ENCODE results near the gene COL24A1.
"Not testable (repeated sequence)": the region's sequence is repeated elsewhere in the genome, so short reads cannot be mapped to it uniquely, and the experiment has no call there.

COL24A1 gene

DNA sequence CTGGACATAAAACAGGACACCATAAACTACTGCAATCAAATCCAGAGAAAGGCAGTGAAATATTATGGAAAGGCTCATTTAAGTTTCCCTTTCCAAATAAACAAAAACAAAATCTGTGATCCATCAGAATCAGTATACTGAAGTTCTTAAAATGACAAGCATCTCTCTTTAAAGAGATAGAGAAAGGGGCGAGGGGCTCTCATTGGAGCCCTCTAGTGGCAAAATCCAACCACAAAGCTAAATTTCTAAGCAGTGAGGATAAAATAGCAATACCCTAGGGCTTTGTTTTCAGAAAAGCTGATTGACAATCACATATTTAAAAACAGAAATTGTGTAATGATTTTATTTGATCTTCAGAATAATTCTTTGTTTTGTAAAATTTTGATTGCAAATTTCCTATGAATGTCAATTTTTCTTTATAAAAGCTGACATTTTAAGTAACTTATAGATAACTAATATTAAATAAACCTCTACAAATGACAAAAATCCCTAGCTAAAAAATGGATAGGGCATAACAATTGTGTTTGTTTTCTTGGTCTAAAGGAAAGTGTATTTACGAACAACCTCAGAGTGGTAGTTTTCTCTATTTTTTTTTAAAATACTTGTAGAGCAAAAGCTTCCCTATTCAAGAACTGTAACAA lies 138.2 kb downstream of the COL24A1 start:
- no peaks in the 10 kb centered on the region for H3K9me3 Mint-ChIP-seq
- H3K4me1 Mint-ChIP-seq: no peaks in the 10 kb centered on the region
- no peaks in the 10 kb centered on the region for H3K27me3 Mint-ChIP-seq
- no peak overlapping the region for H3K4me3 Mint-ChIP-seq
- no peaks in the 10 kb centered on the region for H3K36me3 Mint-ChIP-seq (ENCODE audit: low read depth)
- no peak for ATAC-seq
- no peak overlapping the region for H3K27ac Mint-ChIP-seq
- DNase-seq: peak; percentile 3

DNA sequence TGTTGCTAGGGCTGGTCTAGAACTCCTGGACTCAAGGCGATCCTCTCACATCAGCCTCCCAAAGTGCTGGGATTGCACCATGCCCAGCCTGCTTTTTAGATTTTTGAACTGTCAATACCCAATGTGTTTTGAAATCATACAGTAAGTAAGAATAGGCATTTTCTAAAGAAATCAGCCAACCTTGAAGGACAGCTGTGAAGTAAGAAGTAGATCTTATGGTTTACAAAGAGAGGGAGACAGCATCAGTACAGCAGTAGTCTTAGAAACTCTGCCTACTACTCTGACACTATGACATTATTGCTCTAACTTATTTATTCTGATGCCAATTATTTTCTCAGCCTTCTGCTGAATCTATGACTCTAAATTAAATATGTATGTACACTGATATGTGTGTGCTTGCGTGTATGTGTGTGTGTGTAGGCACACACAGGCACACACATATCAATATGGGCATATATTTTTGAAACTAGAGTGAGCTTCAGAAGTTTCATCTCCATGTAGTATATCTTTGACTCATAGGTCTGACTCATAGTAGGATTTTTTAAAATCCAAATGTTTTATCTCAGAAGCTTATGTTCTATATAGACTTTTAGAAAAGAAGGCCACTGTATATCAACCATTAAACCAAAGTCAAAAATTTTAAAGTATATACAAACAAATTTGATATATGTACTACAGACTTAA lies 140.4 kb downstream of the COL24A1 start:
- Mint-ChIP-seq H3K27me3 (no peaks in the 10 kb centered on the region), H3K4me3 (no peak overlapping the region), H3K4me1 (no peaks in the 10 kb centered on the region), H3K36me3 (ENCODE audit: low read depth) (no peaks in the 10 kb centered on the region), H3K9me3 (no peaks in the 10 kb centered on the region), H3K27ac (no peak overlapping the region)
- DNase-seq (no peak), ATAC-seq (no peak)

DNA sequence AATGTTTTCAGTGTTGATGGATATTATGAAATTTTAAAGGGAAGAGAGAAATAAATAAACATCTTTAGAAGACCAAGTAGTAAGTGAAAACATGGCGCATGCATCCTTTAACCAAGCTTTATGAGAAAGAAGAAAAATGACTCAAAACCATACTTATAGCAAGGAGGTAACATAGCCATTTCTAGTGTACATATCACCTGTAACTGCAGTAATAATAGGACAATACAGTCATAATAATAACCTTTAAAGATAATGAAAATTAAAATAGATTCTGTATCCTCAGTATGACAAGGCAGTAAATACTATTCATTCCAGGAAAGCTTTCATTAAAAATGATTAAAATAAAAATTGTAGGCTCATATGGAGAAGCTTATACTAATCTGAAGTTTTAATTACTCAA lies 141.2 kb downstream of the COL24A1 start:
- ATAC-seq: no peak
- H3K9me3 Mint-ChIP-seq: no peaks in the 10 kb centered on the region

DNA sequence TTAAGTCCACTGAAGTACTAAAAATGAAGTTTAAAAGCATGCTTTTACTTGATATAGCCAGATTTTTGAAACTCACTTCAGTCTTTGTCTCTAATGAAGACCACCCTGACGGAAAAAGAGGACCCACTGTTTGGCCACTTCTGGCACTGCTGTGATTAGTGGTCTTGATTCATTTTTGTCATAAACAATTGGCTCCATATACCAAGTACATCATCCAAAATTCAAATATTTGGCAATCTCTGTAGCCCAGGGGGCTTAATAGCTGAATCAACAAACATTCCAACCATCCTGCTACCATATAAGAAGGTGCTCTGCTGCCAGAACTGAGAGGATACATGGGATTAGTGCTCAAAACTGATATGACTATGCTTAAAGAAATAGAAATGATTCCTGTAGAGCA lies 156.0 kb downstream of the COL24A1 start:
- no peaks in the 10 kb centered on the region for H3K36me3 Mint-ChIP-seq (ENCODE audit: low read depth)
- H3K9me3 Mint-ChIP-seq: peaks cover 11% of the 10 kb centered on the region
- ATAC-seq: no peak
- H3K4me1 Mint-ChIP-seq: no peaks in the 10 kb centered on the region
- H3K4me3 Mint-ChIP-seq: no peak overlapping the region
- no peak overlapping the region for H3K27ac Mint-ChIP-seq
- no peak for DNase-seq
- peaks cover 3% of the 10 kb centered on the region for H3K27me3 Mint-ChIP-seq

More for the DNA sequence above, 141.2 kb downstream of the COL24A1 start:
- Mint-ChIP-seq H3K27ac (no peak overlapping the region), H3K36me3 (ENCODE audit: low read depth) (no peaks in the 10 kb centered on the region), H3K4me3 (no peak overlapping the region), H3K4me1 (no peaks in the 10 kb centered on the region), H3K27me3 (no peaks in the 10 kb centered on the region)
- no peak for DNase-seq

DNA sequence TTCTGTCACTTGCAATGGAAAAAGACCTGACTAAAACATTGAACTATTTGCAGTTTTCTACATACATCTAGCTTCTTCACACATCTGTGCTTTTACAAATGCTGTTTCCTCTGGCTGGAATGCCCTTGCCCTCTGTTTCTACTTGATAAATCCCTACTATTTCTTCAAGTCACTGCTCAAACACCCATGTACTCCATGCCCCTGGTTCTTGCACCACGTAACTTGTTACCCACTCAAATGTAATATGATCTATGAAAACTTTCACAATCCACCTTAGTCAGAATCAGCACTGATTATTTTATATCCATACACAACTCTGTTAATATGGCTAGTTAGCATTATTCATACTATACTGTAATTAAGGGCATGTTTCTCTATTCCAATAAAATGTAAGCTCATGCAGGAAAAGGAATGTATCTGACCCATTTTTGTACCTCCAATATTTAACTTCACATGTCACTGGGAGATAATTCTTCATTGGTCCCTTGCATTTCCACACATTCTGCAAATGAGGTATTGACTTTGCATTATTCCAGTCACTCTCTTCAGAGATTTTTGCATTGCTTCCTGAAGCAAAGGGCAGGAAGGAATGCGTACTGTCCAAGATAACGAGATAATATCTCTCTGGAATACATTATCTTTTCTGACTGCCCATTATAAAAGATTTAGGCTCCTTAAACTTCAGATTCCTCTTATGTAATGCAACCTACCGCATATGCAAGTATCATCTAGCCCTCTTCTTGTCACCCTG lies 158.3 kb downstream of the COL24A1 start:
- H3K27ac Mint-ChIP-seq: no peak overlapping the region
- no peaks in the 10 kb centered on the region for H3K9me3 Mint-ChIP-seq
- H3K4me1 Mint-ChIP-seq: no peaks in the 10 kb centered on the region
- no peak for DNase-seq
- no peak for ATAC-seq
- H3K4me3 Mint-ChIP-seq: no peak overlapping the region
- H3K36me3 Mint-ChIP-seq (ENCODE audit: low read depth): no peaks in the 10 kb centered on the region
- H3K27me3 Mint-ChIP-seq: peaks cover 3% of the 10 kb centered on the region

DNA sequence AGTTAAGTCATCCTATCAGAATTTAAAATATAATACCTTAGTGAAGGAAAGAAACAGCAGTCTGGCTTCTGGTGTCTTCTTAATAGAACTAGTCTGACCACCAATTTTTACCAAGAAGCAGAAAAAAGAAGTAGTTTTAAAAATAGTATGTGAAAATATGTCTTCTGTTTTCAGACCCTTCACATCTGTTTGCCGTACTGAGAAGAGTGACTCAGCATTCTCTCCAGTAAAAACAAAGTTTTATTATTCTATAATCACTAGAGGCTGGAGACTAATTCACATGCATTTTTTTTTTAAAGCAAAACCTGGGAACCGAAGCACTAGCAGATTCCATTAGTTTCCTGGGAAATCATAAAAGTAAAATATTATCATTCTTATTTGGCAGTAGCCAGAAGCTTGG lies 163.8 kb downstream of the COL24A1 start:
- Mint-ChIP-seq H3K27me3 (peaks cover 2% of the 10 kb centered on the region), H3K4me1 (no peaks in the 10 kb centered on the region), H3K36me3 (ENCODE audit: low read depth) (no peaks in the 10 kb centered on the region), H3K9me3 (no peaks in the 10 kb centered on the region), H3K27ac (no peak overlapping the region), H3K4me3 (no peak overlapping the region)
- ATAC-seq (no peak), DNase-seq (no peak)

DNA sequence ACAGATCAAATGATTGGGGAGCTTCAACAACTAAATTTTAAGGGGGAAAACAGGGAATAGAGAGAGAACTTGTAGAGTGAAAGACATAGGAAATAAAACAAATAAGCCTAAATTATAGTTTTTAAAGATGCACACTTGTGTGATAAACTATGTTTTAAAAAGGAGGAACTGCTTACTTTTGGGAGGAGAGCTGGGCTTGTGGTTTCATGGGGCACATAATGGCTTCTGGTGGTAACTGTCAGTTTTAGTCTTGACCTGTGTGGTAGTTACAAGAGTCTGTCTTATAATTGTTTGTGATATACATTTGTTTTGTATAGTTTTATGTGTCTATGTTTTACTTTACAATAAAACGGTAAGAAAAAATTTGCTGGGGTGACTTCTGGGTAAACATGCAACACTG lies 165.3 kb downstream of the COL24A1 start:
- no peak for ATAC-seq
- DNase-seq: no peak
- no peak overlapping the region for H3K27ac Mint-ChIP-seq
- H3K4me1 Mint-ChIP-seq: no peaks in the 10 kb centered on the region
- H3K36me3 Mint-ChIP-seq (ENCODE audit: low read depth): no peaks in the 10 kb centered on the region
- H3K9me3 Mint-ChIP-seq: no peaks in the 10 kb centered on the region
- peaks cover 2% of the 10 kb centered on the region for H3K27me3 Mint-ChIP-seq
- H3K4me3 Mint-ChIP-seq: no peak overlapping the region

DNA sequence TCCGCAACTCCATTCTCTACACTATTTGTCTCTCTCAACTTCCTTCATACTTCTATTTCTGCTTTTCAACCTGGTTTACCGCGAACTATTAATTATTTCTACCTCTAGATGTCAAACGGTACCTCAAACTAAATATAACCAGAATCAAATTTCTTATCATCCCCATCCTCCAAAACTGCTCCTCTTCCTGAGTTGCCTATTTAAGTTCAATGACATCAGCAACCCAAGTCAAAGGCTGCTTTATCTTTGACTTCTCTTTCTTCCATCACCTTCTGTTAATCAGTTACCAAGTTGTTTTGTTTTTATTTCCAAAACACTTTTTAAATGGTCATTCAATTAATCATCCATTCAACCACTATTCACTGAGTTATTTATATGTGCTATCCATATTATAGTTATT lies 171.9 kb downstream of the COL24A1 start:
- Mint-ChIP-seq H3K36me3 (ENCODE audit: low read depth) (no peaks in the 10 kb centered on the region), H3K27ac (no peak overlapping the region), H3K4me1 (no peaks in the 10 kb centered on the region), H3K9me3 (peaks cover 2% of the 10 kb centered on the region), H3K27me3 (no peaks in the 10 kb centered on the region), H3K4me3 (no peak overlapping the region)
- DNase-seq (no peak), ATAC-seq (no peak)

DNA sequence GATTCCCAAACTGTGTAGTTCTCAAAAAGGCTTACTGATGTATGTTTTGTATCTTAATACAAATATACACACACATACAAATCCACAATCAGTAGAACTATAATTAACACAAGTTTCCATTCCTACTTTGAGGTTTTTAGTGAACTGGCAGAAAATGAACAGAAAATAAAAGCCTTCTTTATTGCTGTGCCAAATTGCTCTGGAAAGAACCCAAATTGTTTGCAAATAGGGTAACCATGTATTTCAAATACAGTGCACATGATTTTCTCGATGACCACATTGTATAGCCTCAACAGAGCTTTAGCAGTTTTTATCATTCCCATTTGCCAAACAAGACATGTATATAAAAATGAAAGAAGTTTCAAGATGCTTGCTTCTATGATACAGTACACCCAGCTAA lies 173.3 kb downstream of the COL24A1 start:
- no peak overlapping the region for H3K27ac Mint-ChIP-seq
- no peaks in the 10 kb centered on the region for H3K4me1 Mint-ChIP-seq

DNA sequence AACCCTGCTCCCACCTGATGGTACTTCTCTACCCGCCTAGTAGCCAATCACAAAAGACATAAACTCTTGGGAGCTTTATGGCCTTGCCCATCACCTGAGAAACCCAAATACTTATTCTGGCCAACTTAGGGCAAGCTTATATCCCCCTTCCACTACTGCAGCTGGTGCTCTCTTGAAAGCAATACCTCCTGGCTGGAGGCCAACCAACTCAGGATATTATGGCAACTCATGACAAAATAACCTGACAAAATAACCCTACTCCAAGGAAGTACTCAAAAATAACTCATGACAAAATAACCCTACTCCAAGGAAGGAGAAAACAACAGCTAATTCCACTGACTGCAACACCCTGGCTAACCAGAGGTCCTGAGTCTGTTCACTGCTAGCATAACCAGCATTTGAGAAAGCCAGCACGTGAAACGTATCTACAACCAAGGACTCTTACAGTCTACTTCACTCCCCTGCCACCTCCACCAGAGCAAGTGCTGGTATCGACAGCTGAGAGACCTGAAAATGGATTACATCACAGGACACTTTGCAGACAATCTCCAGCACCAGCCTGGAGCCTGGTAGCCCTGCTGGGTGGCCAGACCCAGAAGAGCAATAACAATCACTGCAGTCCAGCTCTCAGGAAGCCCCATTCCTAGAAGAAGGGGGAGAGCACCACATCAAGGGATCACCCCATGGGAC lies 179.9 kb downstream of the COL24A1 start:
- no peaks in the 10 kb centered on the region for H3K36me3 Mint-ChIP-seq (ENCODE audit: low read depth)
- no peak for ATAC-seq
- DNase-seq: no peak
- no peaks in the 10 kb centered on the region for H3K27me3 Mint-ChIP-seq
- no peaks in the 10 kb centered on the region for H3K4me1 Mint-ChIP-seq
- H3K9me3 Mint-ChIP-seq: peaks cover 28% of the 10 kb centered on the region
- H3K27ac Mint-ChIP-seq: no peak overlapping the region
- no peak overlapping the region for H3K4me3 Mint-ChIP-seq

More for the DNA sequence above, 173.3 kb downstream of the COL24A1 start:
- H3K27me3 Mint-ChIP-seq: no peaks in the 10 kb centered on the region
- DNase-seq: no peak
- no peaks in the 10 kb centered on the region for H3K36me3 Mint-ChIP-seq (ENCODE audit: low read depth)
- peaks cover 15% of the 10 kb centered on the region for H3K9me3 Mint-ChIP-seq
- H3K4me3 Mint-ChIP-seq: no peak overlapping the region
- no peak for ATAC-seq

DNA sequence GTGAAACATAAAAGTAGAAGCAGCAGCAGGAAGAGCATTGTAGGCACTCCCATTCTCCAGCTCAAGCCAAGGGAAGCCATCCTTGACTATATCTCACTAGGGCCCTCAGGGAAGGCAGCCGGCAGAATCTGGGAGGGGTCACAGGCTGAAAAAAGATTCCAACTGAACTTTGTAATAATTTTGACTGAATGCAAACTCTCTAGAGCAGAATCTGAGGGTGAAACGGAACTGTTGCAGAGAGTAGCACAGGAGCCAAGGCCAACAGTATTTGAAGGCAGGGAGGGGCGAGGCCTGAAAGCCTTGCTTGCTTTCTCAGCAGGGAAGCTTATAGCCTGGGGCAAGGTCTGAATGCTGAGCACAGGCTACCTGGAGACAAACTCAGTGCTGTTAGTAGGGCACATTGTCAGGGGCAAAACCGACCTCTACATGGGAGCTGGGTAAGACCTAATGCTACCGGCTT lies 180.6 kb downstream of the COL24A1 start:
- ATAC-seq: no peak
- H3K4me3 Mint-ChIP-seq: no peak overlapping the region
- no peak for DNase-seq
- no peaks in the 10 kb centered on the region for H3K36me3 Mint-ChIP-seq (ENCODE audit: low read depth)
- H3K9me3 Mint-ChIP-seq: peaks cover 28% of the 10 kb centered on the region
- H3K27me3 Mint-ChIP-seq: no peaks in the 10 kb centered on the region
- H3K4me1 Mint-ChIP-seq: no peaks in the 10 kb centered on the region
- H3K27ac Mint-ChIP-seq: no peak overlapping the region

DNA sequence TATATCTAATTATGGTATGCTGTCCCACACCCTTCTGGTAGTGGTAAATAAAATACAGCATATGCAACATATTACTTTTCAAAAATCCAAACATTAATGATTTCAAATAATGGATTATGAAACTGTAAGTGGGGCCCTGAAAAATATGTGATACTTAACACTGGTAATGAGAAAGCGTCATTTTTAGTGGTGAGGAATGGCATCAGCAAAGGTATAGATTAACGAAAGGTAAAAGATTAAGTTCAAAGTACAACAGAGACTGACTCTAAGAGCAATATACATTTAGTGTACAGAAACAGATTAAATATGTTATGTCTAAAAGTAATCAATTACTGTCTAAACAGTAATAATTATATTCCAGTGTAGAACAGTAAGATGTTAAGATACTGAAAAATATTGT lies 194.1 kb downstream of the COL24A1 start:
- Mint-ChIP-seq H3K36me3 (ENCODE audit: low read depth) (no peaks in the 10 kb centered on the region), H3K4me3 (no peak overlapping the region), H3K27ac (no peak overlapping the region), H3K27me3 (no peaks in the 10 kb centered on the region), H3K4me1 (no peaks in the 10 kb centered on the region), H3K9me3 (no peaks in the 10 kb centered on the region)
- no peak for ATAC-seq
- no peak for DNase-seq

DNA sequence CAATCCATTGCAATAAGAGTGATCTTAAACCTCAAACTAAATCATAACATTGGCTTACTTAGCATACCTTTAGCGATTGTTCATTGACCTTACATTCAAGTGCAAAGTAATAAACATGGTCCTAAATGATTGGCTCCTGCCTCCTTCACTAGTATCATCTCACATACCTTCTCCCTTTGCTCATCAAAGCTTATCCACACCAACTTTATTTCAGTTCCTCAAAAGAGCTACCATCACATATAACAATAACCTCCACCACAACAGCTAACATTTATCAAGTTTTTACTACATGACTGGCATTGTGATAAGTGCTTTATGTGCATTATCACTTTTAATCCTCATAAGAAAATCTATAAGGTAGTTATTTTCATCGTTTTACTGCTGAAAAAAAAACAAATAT lies 198.8 kb downstream of the COL24A1 start:
- Mint-ChIP-seq H3K27ac (no peak overlapping the region), H3K36me3 (ENCODE audit: low read depth) (no peaks in the 10 kb centered on the region), H3K4me3 (no peak overlapping the region), H3K27me3 (no peaks in the 10 kb centered on the region), H3K9me3 (no peaks in the 10 kb centered on the region), H3K4me1 (no peaks in the 10 kb centered on the region)
- no peak for ATAC-seq
- no peak for DNase-seq

DNA sequence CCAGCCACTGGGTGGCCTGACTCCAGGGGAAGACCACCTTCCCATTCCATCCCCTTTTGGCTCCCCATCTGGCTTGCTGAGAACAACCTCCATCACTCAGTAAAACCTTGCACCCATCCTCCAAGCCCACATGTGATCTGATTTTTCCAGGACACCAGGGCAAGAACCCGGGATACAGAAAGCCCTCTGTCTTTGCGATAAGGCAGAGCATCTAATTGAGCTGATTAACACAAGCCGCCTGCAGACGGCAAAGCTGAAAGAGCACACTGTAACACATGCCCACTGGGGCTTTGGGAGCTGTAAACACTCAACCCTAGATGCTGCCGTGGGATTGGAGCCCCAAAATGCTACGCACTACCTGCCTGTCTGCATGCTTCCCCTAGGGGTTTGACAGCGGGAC lies 201.4 kb downstream of the COL24A1 start:
- not testable (repeated sequence) for H3K27me3 Mint-ChIP-seq; H3K9me3 Mint-ChIP-seq; H3K4me3 Mint-ChIP-seq; H3K36me3 Mint-ChIP-seq (ENCODE audit: low read depth); H3K4me1 Mint-ChIP-seq; H3K27ac Mint-ChIP-seq; DNase-seq; ATAC-seq

DNA sequence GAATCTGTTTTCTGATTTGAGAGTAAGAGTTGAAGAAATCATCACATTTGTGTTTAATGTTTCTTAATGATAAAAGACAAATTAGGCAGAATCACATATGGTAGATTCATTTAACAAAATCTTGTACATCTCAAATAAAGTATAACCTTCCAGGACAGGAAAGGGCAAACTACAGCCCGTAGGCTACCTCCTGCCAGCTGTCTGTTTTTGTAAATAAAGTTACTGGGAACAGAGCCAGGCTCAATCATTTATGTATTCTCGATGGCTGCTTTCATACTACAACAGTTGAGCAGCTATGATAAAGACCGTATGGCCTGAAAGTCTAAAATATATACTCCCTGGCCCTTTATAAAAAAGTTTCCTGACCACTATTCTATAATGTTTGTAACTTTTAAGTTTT lies 204.1 kb downstream of the COL24A1 start:
- Mint-ChIP-seq H3K36me3 (ENCODE audit: low read depth) (no peaks in the 10 kb centered on the region), H3K27ac (no peak overlapping the region), H3K9me3 (no peaks in the 10 kb centered on the region), H3K27me3 (no peaks in the 10 kb centered on the region), H3K4me1 (no peaks in the 10 kb centered on the region), H3K4me3 (no peak overlapping the region)
- DNase-seq (no peak), ATAC-seq (no peak)
